Gastrocnemius medialis (tissue), 4 donors: ENCODE results near the gene MRPL17.

Experiments
- CTCF ChIP-seq, 5 experiments: fragments of 450-650 bp in 3 of 5; fragments of 200-600 bp in 2 of 5; sonication (generic) in 2 of 5; IDR thresholded peaks in 4 of 5; conservative IDR thresholded peaks in 1 of 5; 1 replicate in 4 of 5; 2 replicates in 1 of 5; pipeline ENCODE4 v1.5.1; 2016 to 2019; ENCODE audit warnings: antibody characterized with exemption in 5 of 5, mild to moderate bottlenecking in 3 of 5, moderate library complexity in 3 of 5
- POLR2A ChIP-seq, 2 donors: fragments of 450-650 bp; IDR thresholded peaks; one replicate each; pipeline ENCODE4 v1.6.1; 2017; ENCODE audit warnings: antibody characterized with exemption in 2 of 2, mild to moderate bottlenecking in 2 of 2, moderate library complexity in 2 of 2

GRCh38 chr11:6656584-6656915, 26.6 kb downstream of the MRPL17 start:
- TF ChIP-seq CTCF (IDR thresholded peaks at IDR 0.05 in 4 of 5, conservative IDR thresholded peaks at IDR 0.05 in 1 of 5), result no peak
- TF ChIP-seq POLR2A (IDR thresholded peaks at IDR 0.05), result no peak
